D721Med (cell line): ENCODE results near the gene GDF7.
A peak's percentile ranks its signal among the peaks of the same experiment; 100 is the strongest.

Experiments used
- DNase-seq: peaks from one replicate; pipeline ENCODE4 v3.0.0; 2011; ENCODE audit warnings: low spot score; ENCODE audit not compliant: insufficient read length
- FAIRE-seq: peaks from 2 replicates; lab custom pipeline; 2011; peaks lifted over from hg19 to GRCh38; lab: Jason Lieb, UNC
- TF ChIP-seq, protein P1 (sequence below): IDR thresholded peaks from 2 replicates; pipeline ENCODE4 v1.5.1; 2012; ENCODE audit warnings: mild to moderate bottlenecking, control low read depth; ENCODE audit not compliant: insufficient read depth; ENCODE audit errors: missing control alignments

The GDF7 gene

DNA sequence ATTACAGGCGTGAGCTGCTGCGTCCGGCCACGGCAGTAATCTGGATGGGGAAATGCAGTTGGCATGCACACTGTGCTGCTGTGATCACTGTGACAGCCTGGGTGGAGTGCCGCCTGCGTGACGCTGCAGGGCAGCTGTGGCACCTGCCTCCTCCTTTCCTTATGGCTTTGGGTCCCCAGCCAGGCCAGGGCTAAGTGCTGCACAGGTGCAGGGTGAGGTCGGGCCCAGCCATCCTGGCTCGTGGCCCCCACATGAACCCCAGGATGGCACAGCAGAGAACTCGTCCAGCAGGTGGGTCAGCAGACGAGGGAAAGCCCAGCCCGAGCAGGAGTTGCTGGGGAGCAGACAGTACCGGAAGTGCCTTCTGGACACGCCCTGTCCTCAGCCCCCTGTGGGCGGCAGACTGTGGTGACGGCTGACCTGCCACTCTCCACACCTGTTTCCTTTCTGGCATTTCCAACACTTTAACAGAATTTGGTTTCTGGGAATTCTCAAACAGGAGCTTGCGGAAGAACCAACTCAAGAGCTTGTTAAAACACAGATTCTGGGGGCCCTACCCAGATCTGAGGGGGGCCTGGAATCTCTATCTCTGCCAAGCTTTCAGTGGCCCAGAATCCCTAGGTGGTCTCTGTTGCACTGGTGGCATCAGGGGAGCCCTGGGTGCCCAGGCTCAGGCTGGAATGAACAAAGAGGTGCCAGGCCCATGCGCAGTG lies 33.0 kb upstream of the GDF7 start:
- TF ChIP-seq, protein P1, sequence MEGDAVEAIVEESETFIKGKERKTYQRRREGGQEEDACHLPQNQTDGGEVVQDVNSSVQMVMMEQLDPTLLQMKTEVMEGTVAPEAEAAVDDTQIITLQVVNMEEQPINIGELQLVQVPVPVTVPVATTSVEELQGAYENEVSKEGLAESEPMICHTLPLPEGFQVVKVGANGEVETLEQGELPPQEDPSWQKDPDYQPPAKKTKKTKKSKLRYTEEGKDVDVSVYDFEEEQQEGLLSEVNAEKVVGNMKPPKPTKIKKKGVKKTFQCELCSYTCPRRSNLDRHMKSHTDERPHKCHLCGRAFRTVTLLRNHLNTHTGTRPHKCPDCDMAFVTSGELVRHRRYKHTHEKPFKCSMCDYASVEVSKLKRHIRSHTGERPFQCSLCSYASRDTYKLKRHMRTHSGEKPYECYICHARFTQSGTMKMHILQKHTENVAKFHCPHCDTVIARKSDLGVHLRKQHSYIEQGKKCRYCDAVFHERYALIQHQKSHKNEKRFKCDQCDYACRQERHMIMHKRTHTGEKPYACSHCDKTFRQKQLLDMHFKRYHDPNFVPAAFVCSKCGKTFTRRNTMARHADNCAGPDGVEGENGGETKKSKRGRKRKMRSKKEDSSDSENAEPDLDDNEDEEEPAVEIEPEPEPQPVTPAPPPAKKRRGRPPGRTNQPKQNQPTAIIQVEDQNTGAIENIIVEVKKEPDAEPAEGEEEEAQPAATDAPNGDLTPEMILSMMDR: no peak
- FAIRE-seq: no peak
- no peak for DNase-seq

DNA sequence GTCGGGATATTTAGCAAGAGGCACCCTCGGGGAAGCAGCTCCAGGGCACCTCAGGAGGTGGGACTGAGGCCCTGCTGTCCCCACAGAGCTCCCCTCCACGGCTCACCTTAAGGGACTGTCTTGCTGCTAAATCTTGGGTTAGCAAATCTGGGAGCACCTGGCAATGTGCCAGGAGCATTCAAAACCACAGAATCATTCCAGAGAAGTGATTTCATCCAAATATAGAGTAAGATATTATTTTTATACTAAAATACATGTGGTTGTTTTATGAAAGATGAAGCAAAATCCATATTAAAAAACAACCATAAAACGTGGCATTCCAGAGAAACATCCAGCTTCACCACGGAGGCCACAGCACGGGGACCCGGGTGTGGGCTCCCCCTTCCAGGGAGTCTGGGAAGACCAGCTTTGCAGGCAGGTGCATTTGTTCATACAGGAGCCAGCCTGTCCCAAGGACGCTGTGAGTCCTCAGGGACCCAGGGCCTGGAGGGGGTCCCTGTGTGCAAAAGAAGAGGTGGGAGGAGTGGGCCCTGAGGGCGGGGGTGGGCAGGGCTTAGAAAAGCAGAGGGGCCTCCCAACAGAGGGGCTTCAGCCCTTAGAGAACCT lies 32.3 kb upstream of the GDF7 start:
- TF ChIP-seq, protein P1: no peak
- no peak for DNase-seq
- FAIRE-seq: no peak

DNA sequence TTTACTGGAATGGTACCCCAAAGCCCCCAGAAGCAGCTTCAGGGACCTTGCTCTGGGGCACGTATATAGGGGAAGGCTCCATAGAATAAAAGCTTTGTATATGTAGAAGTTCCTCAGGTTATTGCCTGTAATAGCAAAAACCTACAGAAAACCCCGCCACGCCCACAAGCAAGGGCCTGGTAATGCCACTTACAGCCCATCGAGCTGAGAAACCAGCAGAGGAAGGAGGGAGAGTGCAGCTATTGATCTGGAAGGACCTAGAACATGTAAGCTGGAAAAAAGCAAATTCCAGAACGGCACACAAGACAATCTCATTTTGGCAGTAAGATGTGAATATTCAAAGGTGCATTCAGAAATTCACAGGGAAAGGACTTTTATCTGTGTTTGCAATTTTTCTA lies 31.8 kb upstream of the GDF7 start:
- DNase-seq (no peak), FAIRE-seq (no peak)
- TF ChIP-seq, protein P1: no peak

DNA sequence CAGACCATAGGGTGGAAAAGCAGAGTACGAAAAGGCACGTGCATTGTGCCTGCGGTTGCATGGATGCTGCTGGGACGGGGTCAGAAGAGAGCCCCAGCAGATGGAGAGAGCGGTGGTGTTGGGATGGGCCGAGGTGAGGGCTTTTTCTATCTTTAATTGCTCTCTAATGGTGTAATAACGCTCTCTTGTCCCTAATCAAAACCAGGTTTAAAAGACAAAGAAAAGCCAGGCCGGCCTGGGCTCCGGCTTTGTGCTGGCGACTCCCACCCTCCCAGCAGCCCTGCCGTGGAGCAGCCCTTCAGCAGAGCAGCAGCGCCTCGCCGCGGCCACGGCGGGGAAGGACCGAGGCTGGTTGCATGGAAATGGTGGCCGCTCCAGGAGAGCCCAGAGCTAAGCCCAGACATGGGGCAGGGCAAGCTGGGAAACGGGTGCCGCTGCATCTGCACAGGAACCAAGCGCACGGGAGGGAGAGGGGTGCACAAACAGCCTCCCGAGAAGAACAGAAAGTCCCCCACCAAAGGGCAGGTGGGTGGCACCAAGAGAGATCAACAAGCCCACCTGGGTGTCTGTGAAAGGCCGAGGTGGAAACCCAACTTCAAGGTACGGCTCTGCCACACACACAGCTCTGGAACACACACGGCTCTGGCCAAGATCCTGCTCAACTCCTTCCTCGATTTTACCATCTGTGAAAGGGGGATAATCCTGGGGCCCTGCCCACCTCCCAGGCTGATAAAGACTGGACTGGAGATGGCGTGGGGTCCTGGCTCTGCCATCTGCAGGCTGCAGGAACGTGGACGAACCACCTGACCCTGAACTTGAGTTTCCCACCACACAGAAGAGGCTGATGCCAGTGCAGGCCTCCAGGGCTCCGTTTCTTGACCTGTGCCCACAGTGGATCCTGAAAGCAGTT lies 31.0 kb upstream of the GDF7 start:
- FAIRE-seq (no peak), DNase-seq (peak; percentile 94)
- TF ChIP-seq, protein P1: peak; percentile 93

DNA sequence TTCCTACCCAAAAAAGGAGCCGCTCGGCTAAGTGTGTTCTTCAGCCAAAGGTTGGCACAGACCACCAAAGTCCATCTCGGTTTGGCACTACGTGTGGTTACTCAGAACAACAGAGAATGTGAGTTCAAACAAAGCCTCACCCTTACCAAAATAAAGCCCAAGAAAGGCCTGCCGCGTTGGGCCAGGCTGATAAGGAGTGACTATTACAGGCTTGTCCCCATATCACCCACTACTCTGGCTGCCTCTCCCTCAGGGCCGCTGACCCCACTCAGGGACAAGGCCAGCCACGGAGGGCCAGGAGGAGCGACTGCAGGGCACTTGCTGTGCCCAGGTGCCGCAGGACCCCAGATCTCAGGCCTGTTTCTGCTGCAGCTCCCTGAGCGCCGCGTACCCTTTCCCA lies 29.8 kb upstream of the GDF7 start:
- TF ChIP-seq, protein P1: no peak
- DNase-seq (no peak), FAIRE-seq (no peak)

DNA sequence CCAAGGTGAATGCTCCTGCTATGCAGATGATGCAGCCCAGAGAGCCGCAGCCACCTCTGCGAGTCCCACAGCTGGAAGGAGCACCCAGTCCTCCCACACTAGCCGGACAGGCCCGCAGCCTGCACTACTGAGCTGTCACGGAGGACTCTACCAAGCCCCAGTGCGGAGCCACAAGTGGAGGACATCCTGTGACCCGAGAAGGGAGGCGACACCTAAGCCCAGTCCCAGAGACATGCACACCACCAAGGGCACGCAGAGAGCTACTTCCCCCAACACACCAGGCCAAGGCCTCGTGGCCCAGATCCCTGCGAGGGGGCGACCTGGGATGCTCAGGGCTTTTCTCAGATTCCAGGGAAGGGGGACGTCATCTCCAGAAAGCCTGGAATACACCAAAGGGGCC lies 28.9 kb upstream of the GDF7 start:
- FAIRE-seq (no peak), DNase-seq (no peak)
- TF ChIP-seq, protein P1: no peak
